Subcutaneous preadipocyte (primary cell): ENCODE results near the gene ZNF354C. TPM values are rescaled to one million over a fixed set of nuclear protein-coding genes. Genes with fewer than 3 reads are reported as not detected.

Experiments
- total RNA-seq: library from RNA; depleted of rRNA; stranded (reverse); fragments of >200 nt; gene quantifications from 2 replicates; pipeline ENCODE4 v1.2.3, GENCODE V29; 2012

Gene ZNF354C
- 6.2 and 6.6 TPM in 2 replicates for total RNA-seq

GRCh38 chr5:179060116-179061008, at the start of gene ZNF354C:
TSS of gene ZNF354C (plus strand) at chr5:179060373. CDS start at chr5:179062069, 1,696 bp downstream.

GRCh38 chr5:179023528-179024189, 36.5 kb upstream of the ZNF354C start, which contains the start of gene ZNF879:
TSS of gene ZNF879 (plus strand) at chr5:179023804. CDS start at chr5:179025005, 1,201 bp downstream.

Other genes with a start within 250 kb of the ZNF354C start
- gene ZNF354B, start 200.4 kb upstream of the ZNF354C start, total RNA-seq = 9.6 and 11.1 TPM in 2 replicates
- 0.20 and 0.37 TPM in 2 replicates for gene ZFP2, start 164.5 kb upstream of the ZNF354C start, total RNA-seq
- 0.78 and 1.8 TPM in 2 replicates for gene ZNF454, start 119.2 kb upstream of the ZNF354C start, total RNA-seq
- not detected in 2 replicates for gene GRM6, start 65.1 kb upstream of the ZNF354C start, total RNA-seq
- 2.9 and 3.9 TPM in 2 replicates for gene ZNF879, start 36.6 kb upstream of the ZNF354C start, total RNA-seq